GM10266 (cell line): ENCODE results near the gene PCDHGA10.
"Not testable (repeated sequence)": the region's sequence is repeated elsewhere in the genome, so short reads cannot be mapped to it uniquely, and the experiment has no call there.

ENCODE experiments used
- DNase-seq: peaks from one replicate; pipeline ENCODE4 v3.0.0; 2012; ENCODE audit errors: extremely low spot score
- CTCF ChIP-seq: IDR thresholded peaks from 2 replicates; pipeline ENCODE4 v1.5.1; 2012; ENCODE audit warnings: mild to moderate bottlenecking, low read depth; ENCODE audit not compliant: control insufficient read depth, insufficient read depth; ENCODE audit errors: missing control alignments

The PCDHGA10 gene

DNA sequence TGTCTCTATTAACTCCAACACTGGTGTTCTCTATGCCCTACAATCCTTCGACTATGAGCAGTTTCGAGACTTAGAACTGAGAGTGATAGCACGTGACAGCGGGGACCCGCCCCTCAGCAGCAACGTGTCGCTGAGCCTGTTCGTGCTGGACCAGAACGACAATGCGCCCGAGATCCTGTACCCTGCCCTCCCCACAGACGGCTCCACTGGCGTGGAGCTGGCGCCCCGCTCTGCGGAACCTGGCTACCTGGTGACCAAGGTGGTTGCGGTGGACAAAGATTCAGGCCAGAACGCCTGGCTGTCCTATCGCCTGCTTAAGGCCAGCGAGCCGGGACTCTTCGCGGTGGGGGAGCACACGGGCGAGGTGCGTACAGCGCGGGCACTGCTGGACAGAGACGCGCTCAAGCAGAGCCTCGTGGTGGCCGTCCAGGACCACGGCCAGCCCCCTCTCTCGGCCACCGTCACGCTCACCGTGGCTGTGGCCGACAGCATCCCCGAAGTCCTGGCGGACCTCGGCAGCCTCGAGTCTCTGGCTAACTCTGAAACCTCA lies 10.0 kb downstream of the PCDHGA10 start:
- no peak for TF ChIP-seq CTCF

GRCh38 chr5:141427783-141428426 lies 15.1 kb downstream of the PCDHGA10 start:
- TF ChIP-seq CTCF: no peak
- no peak for DNase-seq

More for the DNA sequence above, 10.0 kb downstream of the PCDHGA10 start:
- DNase-seq: no peak

DNA sequence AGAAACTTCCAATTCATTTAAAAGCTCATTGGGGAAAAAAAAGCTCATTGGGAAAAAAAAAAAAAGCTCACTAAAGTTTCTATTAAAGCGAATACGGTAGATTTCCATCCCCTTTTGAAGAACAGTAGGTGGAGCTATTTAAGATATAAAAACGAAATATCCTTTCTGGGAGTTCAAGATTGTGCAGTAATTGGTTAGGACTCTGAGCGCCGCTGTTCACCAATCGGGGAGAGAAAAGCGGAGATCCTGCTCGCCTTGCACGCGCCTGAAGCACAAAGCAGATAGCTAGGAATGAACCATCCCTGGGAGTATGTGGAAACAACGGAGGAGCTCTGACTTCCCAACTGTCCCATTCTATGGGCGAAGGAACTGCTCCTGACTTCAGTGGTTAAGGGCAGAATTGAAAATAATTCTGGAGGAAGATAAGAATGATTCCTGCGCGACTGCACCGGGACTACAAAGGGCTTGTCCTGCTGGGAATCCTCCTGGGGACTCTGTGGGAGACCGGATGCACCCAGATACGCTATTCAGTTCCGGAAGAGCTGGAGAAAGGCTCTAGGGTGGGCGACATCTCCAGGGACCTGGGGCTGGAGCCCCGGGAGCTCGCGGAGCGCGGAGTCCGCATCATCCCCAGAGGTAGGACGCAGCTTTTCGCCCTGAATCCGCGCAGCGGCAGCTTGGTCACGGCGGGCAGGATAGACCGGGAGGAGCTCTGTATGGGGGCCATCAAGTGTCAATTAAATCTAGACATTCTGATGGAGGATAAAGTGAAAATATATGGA lies 17.7 kb downstream of the PCDHGA10 start, which contains the start of gene PCDHGA12:
Gene PCDHGA12 (plus strand): TSS at position 176 of the 782 bp plus-strand sequence. CDS start 253 bp downstream, at position 429.
- peak; percentile 81 for DNase-seq
- peak; percentile 20 for TF ChIP-seq CTCF

DNA sequence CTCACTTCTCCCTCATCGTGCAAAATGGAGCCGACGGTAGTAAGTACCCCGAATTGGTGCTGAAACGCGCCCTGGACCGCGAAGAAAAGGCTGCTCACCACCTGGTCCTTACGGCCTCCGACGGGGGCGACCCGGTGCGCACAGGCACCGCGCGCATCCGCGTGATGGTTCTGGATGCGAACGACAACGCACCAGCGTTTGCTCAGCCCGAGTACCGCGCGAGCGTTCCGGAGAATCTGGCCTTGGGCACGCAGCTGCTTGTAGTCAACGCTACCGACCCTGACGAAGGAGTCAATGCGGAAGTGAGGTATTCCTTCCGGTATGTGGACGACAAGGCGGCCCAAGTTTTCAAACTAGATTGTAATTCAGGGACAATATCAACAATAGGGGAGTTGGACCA lies 18.5 kb downstream of the PCDHGA10 start:
- TF ChIP-seq CTCF: no peak
- no peak for DNase-seq

DNA sequence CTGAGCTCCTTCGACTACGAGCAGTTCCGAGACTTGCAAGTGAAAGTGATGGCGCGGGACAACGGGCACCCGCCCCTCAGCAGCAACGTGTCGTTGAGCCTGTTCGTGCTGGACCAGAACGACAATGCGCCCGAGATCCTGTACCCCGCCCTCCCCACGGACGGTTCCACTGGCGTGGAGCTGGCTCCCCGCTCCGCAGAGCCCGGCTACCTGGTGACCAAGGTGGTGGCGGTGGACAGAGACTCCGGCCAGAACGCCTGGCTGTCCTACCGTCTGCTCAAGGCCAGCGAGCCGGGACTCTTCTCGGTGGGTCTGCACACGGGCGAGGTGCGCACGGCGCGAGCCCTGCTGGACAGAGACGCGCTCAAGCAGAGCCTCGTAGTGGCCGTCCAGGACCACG lies 19.5 kb downstream of the PCDHGA10 start:
- not testable (repeated sequence) for DNase-seq

GRCh38 chr5:141432726-141433125 lies 19.9 kb downstream of the PCDHGA10 start:
- DNase-seq: not testable (repeated sequence)

- DNase-seq: no peak
- TF ChIP-seq CTCF: no peak
Measured at GRCh38 chr5:141434006-141434405, 21.2 kb downstream of the PCDHGA10 start.

GRCh38 chr5:141437221-141437620 lies 24.4 kb downstream of the PCDHGA10 start:
- no peak for TF ChIP-seq CTCF

More at GRCh38 chr5:141437221-141437620, 24.4 kb downstream of the PCDHGA10 start:
- DNase-seq: no peak
